ENCODE data around the gene CNTN4. TPM values are rescaled to one million over a fixed set of nuclear protein-coding genes. Genes with fewer than 3 reads are reported as not detected.

Gene CNTN4
- total and polyA plus RNA-seq, 3 experiments from 2014 or later: not detected

DNA sequence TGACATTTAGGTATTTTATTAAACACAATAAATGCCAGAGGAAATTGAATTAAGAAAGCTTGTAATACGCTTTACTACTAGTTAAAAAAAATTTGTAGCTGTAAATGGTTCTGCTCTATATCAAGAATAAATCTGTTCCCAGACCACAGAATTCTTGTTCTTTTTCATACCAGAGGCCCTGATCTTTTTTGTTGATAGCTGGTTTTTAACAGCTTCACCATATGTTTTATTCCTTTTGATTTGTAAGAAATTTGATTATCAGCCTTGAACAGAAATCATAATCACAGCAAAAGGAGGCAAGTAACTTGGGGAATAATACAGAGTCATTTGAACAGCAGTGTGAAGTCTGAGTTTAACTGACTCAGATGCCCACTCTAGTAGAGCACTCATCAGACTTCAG, 202.7 kb downstream of the CNTN4 start:
- Mint-ChIP-seq H3K4me1 (no peaks in the 10 kb centered on the region), H3K4me3 (no peak overlapping the region), H3K9me3 (peaks cover 1 to 13% (median 5%) of the 10 kb centered on the region in 5 donors), H3K27me3 (peaks cover 0 to 1% of the 10 kb centered on the region in 2 donors), H3K27ac (no peak overlapping the region), H3K36me3 (no peaks in the 10 kb centered on the region)
- Histone ChIP-seq H3K27me3 (ENCODE audit: insufficient read depth, low read length, poor library complexity, severe bottlenecking) (no peaks in the 10 kb centered on the region), H3K4me1 (ENCODE audit: insufficient read depth, low read length) (no peaks in the 10 kb centered on the region), H3K27ac (ENCODE audit: low read depth, low read length) (no peak overlapping the region), H3K9me3 (ENCODE audit: low read length) (no peaks in the 10 kb centered on the region), H3K4me3 (ENCODE audit: low read length) (no peak overlapping the region), H3K36me3 (ENCODE audit: insufficient read depth, low read length) (no peaks in the 10 kb centered on the region)
- ChIA-PET CTCF (no interaction called here), POLR2A (no interaction called here)
- DNase-seq: no peak

- no peaks in the 10 kb centered on the region for H3K36me3 Mint-ChIP-seq
- no peak for DNase-seq
- no peaks in the 10 kb centered on the region for H3K4me1 Mint-ChIP-seq
- peaks cover 0 to 1% of the 10 kb centered on the region in 2 donors for H3K27me3 Mint-ChIP-seq
- POLR2A ChIA-PET: no interaction called here
- Histone ChIP-seq H3K27ac (ENCODE audit: low read depth, low read length) (no peak overlapping the region), H3K4me3 (ENCODE audit: low read length) (no peak overlapping the region), H3K9me3 (ENCODE audit: low read length) (no peaks in the 10 kb centered on the region), H3K4me1 (ENCODE audit: insufficient read depth, low read length) (no peaks in the 10 kb centered on the region), H3K36me3 (ENCODE audit: insufficient read depth, low read length) (no peaks in the 10 kb centered on the region), H3K27me3 (ENCODE audit: insufficient read depth, low read length, poor library complexity, severe bottlenecking) (no peaks in the 10 kb centered on the region)
- no peak overlapping the region for H3K4me3 Mint-ChIP-seq
- CTCF ChIA-PET: no interaction called here
- H3K9me3 Mint-ChIP-seq: peaks cover 2 to 10% (median 3%) of the 10 kb centered on the region in 5 donors
- H3K27ac Mint-ChIP-seq: no peak overlapping the region
These were observed 204.9 kb downstream of the CNTN4 start for GRCh38 chr3:2303566-2303965.

DNA sequence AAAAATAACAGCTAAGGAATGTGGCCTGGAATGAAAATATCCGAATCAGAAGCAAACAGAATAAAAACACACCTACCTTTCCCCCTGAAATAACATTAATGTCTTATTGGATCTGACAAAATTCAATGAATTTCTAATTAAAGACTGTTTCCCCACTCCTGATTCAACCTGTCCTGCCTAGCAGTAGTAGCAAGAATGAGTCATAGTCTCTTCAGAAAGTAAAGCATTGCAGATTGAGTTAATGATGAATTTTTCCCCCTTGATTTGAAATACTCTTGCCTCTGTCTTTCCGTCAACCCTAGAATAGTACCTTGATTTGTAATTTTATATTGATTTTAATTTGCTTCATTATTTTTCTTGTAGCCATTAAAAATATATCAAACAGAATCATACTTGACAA, 212.4 kb downstream of the CNTN4 start:
- no peak overlapping the region for H3K27ac ChIP-seq (ENCODE audit: low read depth, low read length)
- POLR2A ChIA-PET: no interaction called here
- no peak overlapping the region for H3K4me3 Mint-ChIP-seq

DNA sequence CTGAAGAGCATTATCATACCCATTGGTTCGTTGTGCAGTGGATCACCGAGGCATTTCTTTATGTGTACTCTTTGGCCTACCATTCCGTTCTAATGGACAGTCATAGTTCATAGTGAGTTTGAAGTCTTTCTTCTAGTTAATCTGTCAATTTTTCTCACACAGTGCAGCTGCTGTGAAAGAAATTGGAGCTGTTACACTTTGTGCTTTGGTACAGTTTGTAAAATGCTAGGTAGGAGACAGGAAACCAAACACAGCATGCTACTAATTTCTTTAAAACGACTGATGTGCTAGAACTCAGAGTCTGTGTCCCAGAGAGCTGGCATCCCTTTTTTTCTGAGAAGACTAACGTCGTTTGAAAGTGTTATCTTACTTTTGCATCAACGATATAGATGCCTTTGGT, 218.9 kb downstream of the CNTN4 start:
- Mint-ChIP-seq H3K9me3 (peaks cover 0 to 7% (median 0%) of the 10 kb centered on the region in 5 donors), H3K27me3 (peaks cover 0 to 1% of the 10 kb centered on the region in 2 donors), H3K4me3 (no peak overlapping the region), H3K27ac (no peak overlapping the region), H3K36me3 (no peaks in the 10 kb centered on the region), H3K4me1 (no peaks in the 10 kb centered on the region)
- CTCF ChIA-PET: no interaction called here
- Histone ChIP-seq H3K9me3 (ENCODE audit: low read length) (no peaks in the 10 kb centered on the region), H3K4me1 (ENCODE audit: insufficient read depth, low read length) (no peaks in the 10 kb centered on the region), H3K27ac (ENCODE audit: low read depth, low read length) (no peak overlapping the region), H3K36me3 (ENCODE audit: insufficient read depth, low read length) (no peaks in the 10 kb centered on the region), H3K4me3 (ENCODE audit: low read length) (no peak overlapping the region), H3K27me3 (ENCODE audit: insufficient read depth, low read length, poor library complexity, severe bottlenecking) (no peaks in the 10 kb centered on the region)
- DNase-seq: no peak
- POLR2A ChIA-PET: no interaction called here

More for the DNA sequence above, 212.4 kb downstream of the CNTN4 start:
- Mint-ChIP-seq H3K27ac (no peak overlapping the region), H3K36me3 (no peaks in the 10 kb centered on the region), H3K27me3 (no peaks in the 10 kb centered on the region), H3K4me1 (no peaks in the 10 kb centered on the region), H3K9me3 (peaks cover 0 to 8% (median 3%) of the 10 kb centered on the region in 5 donors)
- CTCF ChIA-PET: no interaction called here
- Histone ChIP-seq H3K36me3 (ENCODE audit: insufficient read depth, low read length) (no peaks in the 10 kb centered on the region), H3K9me3 (ENCODE audit: low read length) (no peaks in the 10 kb centered on the region), H3K27me3 (ENCODE audit: insufficient read depth, low read length, poor library complexity, severe bottlenecking) (no peaks in the 10 kb centered on the region), H3K4me1 (ENCODE audit: insufficient read depth, low read length) (no peaks in the 10 kb centered on the region), H3K4me3 (ENCODE audit: low read length) (no peak overlapping the region)
- no peak for DNase-seq

GRCh38 chr3:2334921-2335320, 236.3 kb downstream of the CNTN4 start:
- no peak overlapping the region for H3K4me3 Mint-ChIP-seq

DNA sequence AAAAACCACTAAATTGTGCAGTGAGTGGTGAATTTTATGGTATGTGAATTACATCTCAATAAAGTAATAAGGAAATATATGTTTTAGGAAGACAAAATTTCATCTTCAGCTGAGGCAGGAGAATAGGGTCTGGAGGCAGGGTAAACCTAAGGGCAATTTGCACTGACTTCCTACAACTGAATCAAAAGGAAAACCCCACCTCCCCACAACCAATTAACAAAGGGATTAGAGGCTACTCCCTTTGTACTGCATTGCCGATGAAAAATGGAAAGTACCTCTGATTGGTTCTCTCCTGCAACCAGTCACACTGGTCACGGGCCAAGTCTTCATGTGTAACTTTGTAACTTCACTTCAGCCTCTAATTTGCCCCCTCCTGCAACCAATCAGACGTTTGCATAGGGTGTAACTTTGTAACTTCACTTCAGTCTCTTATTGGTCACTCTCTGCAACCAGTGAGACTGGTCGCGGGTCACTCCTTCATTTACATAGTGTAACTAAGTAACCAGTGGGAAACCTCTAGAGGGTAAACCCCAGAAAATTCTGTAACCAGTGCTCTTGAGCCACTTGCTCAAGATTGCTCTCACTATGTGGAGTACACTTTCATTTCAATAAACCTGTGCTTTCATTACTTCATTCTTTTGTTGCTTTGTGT, 244.5 kb downstream of the CNTN4 start:
- POLR2A ChIA-PET: no interaction called here
- Histone ChIP-seq H3K9me3 (ENCODE audit: low read length) (no peaks in the 10 kb centered on the region), H3K27ac (ENCODE audit: low read depth, low read length) (no peak overlapping the region), H3K27me3 (ENCODE audit: insufficient read depth, low read length, poor library complexity, severe bottlenecking) (no peaks in the 10 kb centered on the region), H3K36me3 (ENCODE audit: insufficient read depth, low read length) (no peaks in the 10 kb centered on the region), H3K4me3 (ENCODE audit: low read length) (no peak overlapping the region), H3K4me1 (ENCODE audit: insufficient read depth, low read length) (no peaks in the 10 kb centered on the region)
- H3K36me3 Mint-ChIP-seq: no peaks in the 10 kb centered on the region
- CTCF ChIA-PET: no interaction called here
- peaks cover 0 to 2% (median 0%) of the 10 kb centered on the region in 5 donors for H3K9me3 Mint-ChIP-seq
- no peaks in the 10 kb centered on the region for H3K27me3 Mint-ChIP-seq
- H3K4me1 Mint-ChIP-seq: no peaks in the 10 kb centered on the region
- no peak for DNase-seq
- H3K4me3 Mint-ChIP-seq: no peak overlapping the region
- no peak overlapping the region for H3K27ac Mint-ChIP-seq

More at GRCh38 chr3:2334921-2335320, 236.3 kb downstream of the CNTN4 start:
- peaks cover 0 to 4% (median 0%) of the 10 kb centered on the region in 5 donors for H3K9me3 Mint-ChIP-seq
- Histone ChIP-seq H3K4me1 (ENCODE audit: insufficient read depth, low read length) (no peaks in the 10 kb centered on the region), H3K27me3 (ENCODE audit: insufficient read depth, low read length, poor library complexity, severe bottlenecking) (no peaks in the 10 kb centered on the region), H3K9me3 (ENCODE audit: low read length) (no peaks in the 10 kb centered on the region), H3K27ac (ENCODE audit: low read depth, low read length) (no peak overlapping the region), H3K36me3 (ENCODE audit: insufficient read depth, low read length) (no peaks in the 10 kb centered on the region), H3K4me3 (ENCODE audit: low read length) (no peak overlapping the region)
- no peaks in the 10 kb centered on the region for H3K4me1 Mint-ChIP-seq
- no peaks in the 10 kb centered on the region for H3K36me3 Mint-ChIP-seq
- ChIA-PET CTCF (no interaction called here), POLR2A (no interaction called here)
- H3K27ac Mint-ChIP-seq: no peak overlapping the region
- DNase-seq: no peak
- no peaks in the 10 kb centered on the region for H3K27me3 Mint-ChIP-seq

- H3K4me3 Mint-ChIP-seq: no peak overlapping the region
- H3K36me3 Mint-ChIP-seq: no peaks in the 10 kb centered on the region
- no peaks in the 10 kb centered on the region for H3K4me1 Mint-ChIP-seq
- no peaks in the 10 kb centered on the region for H3K36me3 ChIP-seq (ENCODE audit: insufficient read depth, low read length)
- H3K27me3 Mint-ChIP-seq: no peaks in the 10 kb centered on the region
- H3K4me3 ChIP-seq (ENCODE audit: low read length): no peak overlapping the region
- H3K9me3 Mint-ChIP-seq: peaks cover 0 to 4% (median 0%) of the 10 kb centered on the region in 5 donors
- no peak for DNase-seq
- ChIA-PET POLR2A (no interaction called here), CTCF (no interaction called here)
- H3K4me1 ChIP-seq (ENCODE audit: insufficient read depth, low read length): no peaks in the 10 kb centered on the region
- H3K27ac ChIP-seq (ENCODE audit: low read depth, low read length): no peak overlapping the region
- H3K27me3 ChIP-seq (ENCODE audit: insufficient read depth, low read length, poor library complexity, severe bottlenecking): no peaks in the 10 kb centered on the region
- H3K27ac Mint-ChIP-seq: no peak overlapping the region
- no peaks in the 10 kb centered on the region for H3K9me3 ChIP-seq (ENCODE audit: low read length)
These were observed 253.6 kb downstream of the CNTN4 start for GRCh38 chr3:2352134-2352762.

- Histone ChIP-seq H3K9me3 (ENCODE audit: low read length) (no peaks in the 10 kb centered on the region), H3K36me3 (ENCODE audit: insufficient read depth, low read length) (no peaks in the 10 kb centered on the region), H3K27ac (ENCODE audit: low read depth, low read length) (no peak overlapping the region), H3K27me3 (ENCODE audit: insufficient read depth, low read length, poor library complexity, severe bottlenecking) (no peaks in the 10 kb centered on the region), H3K4me3 (ENCODE audit: low read length) (no peak overlapping the region), H3K4me1 (ENCODE audit: insufficient read depth, low read length) (no peaks in the 10 kb centered on the region)
- Mint-ChIP-seq H3K27ac (no peak overlapping the region), H3K4me3 (no peak overlapping the region), H3K27me3 (no peaks in the 10 kb centered on the region), H3K4me1 (no peaks in the 10 kb centered on the region), H3K36me3 (no peaks in the 10 kb centered on the region), H3K9me3 (peaks cover 0 to 4% (median 0%) of the 10 kb centered on the region in 5 donors)
- no peak for DNase-seq
- ChIA-PET POLR2A (no interaction called here), CTCF (no interaction called here)
These were observed 256.0 kb downstream of the CNTN4 start for GRCh38 chr3:2354702-2355101.

All from CD8-positive, alpha-beta memory T cell (primary cell).